Endothelial cell of coronary artery (primary cell): ENCODE results near the gene AGAP1. TPM values are rescaled to one million over a fixed set of nuclear protein-coding genes. Genes with fewer than 3 reads are reported as not detected.

ENCODE experiments used
- total RNA-seq: library from RNA; depleted of rRNA; stranded (reverse); fragments of >200 nt; gene quantifications from 2 replicates; pipeline ENCODE4 v1.2.3, GENCODE V29; 2014

AGAP1 gene
- 8.0 and 9.0 TPM in 2 replicates for total RNA-seq

DNA sequence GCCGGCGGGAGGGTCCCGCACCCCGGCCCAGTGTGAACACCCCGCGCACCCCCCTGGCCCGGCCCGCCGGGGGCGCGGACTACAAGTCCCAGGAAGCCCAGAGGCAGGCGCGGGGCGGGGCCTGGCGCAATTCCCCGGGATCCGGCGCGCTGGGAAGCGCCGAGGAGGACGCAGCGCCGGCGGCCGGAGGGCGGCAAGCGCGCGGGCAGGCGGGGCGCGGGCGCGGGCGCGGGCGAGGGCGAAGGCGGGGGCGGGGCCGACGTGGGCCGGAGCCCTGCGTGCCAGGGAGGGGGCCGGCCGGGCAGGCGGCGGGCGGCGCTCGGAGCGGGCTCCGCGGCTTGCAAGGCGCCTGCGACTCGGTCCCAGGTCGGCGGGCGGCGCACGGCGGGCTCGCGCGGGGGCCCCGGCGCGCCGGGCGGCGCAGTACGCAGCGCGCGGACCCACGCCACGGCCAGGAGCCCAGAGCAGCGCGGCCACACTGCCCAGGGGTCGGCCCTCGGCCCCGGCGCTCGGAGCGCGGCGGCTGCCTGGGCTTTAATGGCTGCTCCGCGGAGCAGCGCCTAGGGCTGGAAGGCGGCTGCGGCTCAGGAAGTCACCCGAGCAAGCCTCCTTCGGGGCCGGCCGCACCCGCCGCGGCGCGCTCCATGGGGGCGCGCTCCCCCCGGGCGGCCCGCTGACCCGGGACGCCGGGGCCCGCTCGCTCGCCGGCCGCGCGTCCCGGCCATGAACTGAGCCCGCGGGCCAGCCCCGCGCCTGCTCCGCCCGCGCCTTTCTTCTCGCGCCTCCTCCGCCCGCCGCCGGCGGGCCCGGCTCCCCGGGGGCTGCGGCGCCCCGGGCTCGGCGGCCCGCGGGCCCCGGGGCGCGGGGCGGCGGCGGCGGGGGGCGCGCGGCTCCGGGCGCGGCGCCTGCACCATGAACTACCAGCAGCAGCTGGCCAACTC, at the start of gene AGAP1:
Gene AGAP1, plus strand, starts transcription at position 269 of the 941 bp plus-strand sequence.

DNA sequence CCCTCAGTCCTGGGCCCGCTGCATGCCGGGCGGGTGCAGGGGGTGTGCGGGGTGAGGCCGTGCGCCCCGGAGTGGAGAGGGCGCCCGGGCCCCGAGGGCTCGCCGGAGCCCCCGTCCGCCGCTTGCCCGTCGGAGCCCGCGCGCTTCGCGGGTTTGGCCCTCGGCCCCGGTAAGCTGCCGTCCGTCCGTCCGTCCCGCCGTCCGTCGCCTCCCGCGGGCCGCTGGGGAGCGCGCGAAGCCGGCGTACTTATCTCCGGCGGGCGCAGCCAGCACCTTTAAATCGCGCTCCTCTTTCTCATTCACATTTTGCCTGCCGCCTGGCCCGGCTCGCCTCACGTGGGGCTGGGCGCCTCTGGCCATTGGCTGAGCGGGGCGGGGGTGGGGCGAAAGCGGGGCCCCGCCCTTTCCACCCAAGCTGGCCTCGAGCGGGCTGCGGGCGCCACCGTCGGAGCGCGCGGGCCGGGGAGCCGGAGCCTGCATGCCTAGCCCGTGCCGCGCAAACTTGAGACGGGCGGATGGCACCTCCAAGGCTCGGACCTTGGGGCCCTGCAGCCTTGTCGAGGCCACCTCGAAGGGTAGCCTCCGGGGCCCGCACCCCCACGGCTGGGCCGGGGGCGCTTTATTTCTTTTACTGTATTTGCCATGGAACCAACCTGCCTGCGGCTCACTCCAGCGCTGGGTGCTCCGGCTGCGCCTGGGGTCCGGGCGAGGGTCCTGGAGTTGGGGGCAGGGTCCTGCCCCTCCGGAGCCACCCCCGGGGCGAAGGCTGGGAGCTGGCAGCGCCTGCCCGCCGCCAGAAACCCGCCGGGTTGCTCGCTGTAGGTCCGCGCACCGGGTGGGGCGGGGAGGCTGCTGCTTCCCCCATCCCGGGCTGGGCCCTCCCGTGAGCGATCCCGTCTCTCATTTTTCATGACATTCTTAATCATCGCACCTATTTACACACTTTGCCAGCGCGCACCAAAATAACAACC, 674.6 kb downstream of the AGAP1 start, which contains the start of gene GBX2:
Gene GBX2, minus strand, starts transcription at position 277 of the 971 bp plus-strand sequence. CDS start 415 bp downstream, outside the sequence.

